H54 (cell line): Measurements from ENCODE around the gene RAB30.
A peak's percentile ranks its signal among the peaks of the same experiment; 100 is the strongest.

Source experiments
- DNase-seq: peaks from one replicate; pipeline ENCODE4 v3.0.0; 2011; ENCODE audit warnings: low spot score, mixed read lengths; ENCODE audit not compliant: insufficient read length
- FAIRE-seq: peaks from 3 replicates; lab custom pipeline; 2011; peaks lifted over from hg19 to GRCh38; lab: Jason Lieb, UNC
- POLR2A ChIP-seq: IDR thresholded peaks from 2 replicates; pipeline ENCODE4 v1.6.1; 2011; ENCODE audit warnings: low read depth, mild to moderate bottlenecking, low read length

RAB30 gene

GRCh38 chr11:83088965-83089364 lies 17.3 kb upstream of the RAB30 start:
- FAIRE-seq (no peak), DNase-seq (no peak)
- no peak for TF ChIP-seq POLR2A

GRCh38 chr11:83087035-83087434 lies 15.3 kb upstream of the RAB30 start:
- DNase-seq (no peak), FAIRE-seq (peak; percentile 36)
- no peak for TF ChIP-seq POLR2A

GRCh38 chr11:83079820-83080219 lies 8.1 kb upstream of the RAB30 start:
- no peak for FAIRE-seq
- no peak for DNase-seq
- no peak for TF ChIP-seq POLR2A

GRCh38 chr11:83078269-83078668 lies 6.6 kb upstream of the RAB30 start:
- TF ChIP-seq POLR2A, result no peak
- FAIRE-seq (peak; percentile 62), DNase-seq (no peak)

GRCh38 chr11:83073884-83074283 lies 2.2 kb upstream of the RAB30 start:
- TF ChIP-seq POLR2A, result no peak
- DNase-seq (no peak), FAIRE-seq (no peak)

GRCh38 chr11:83073258-83073657 lies 1.6 kb upstream of the RAB30 start:
- FAIRE-seq, result no peak
- no peak for TF ChIP-seq POLR2A
- no peak for DNase-seq

GRCh38 chr11:83072350-83073242 lies 899 bp upstream of the RAB30 start:
- no peak for DNase-seq
- TF ChIP-seq POLR2A, result 0 out of 2 replicates have a peak, but pooled peaks have one; percentile 17
- FAIRE-seq, result no peak

GRCh38 chr11:83070731-83071566 lies 748 bp downstream of the RAB30 start:
- no peak for TF ChIP-seq POLR2A
- DNase-seq (no peak), FAIRE-seq (no peak)

- DNase-seq (peak; percentile 14), FAIRE-seq (peak; percentile 69)
- no peak for TF ChIP-seq POLR2A
Measured at GRCh38 chr11:83070044-83070701, 1.5 kb downstream of the RAB30 start.

- DNase-seq, result no peak
- FAIRE-seq, result no peak
- no peak for TF ChIP-seq POLR2A
Measured at GRCh38 chr11:83069441-83070043, 2.2 kb downstream of the RAB30 start.

- no peak for DNase-seq
- no peak for TF ChIP-seq POLR2A
- FAIRE-seq, result no peak
Measured at GRCh38 chr11:83068568-83068967, 3.1 kb downstream of the RAB30 start.

- FAIRE-seq, result no peak
- no peak for TF ChIP-seq POLR2A
- DNase-seq, result no peak
Measured at GRCh38 chr11:83064011-83064410, 7.7 kb downstream of the RAB30 start.

GRCh38 chr11:83063073-83063754 lies 8.5 kb downstream of the RAB30 start:
- no peak for TF ChIP-seq POLR2A
- FAIRE-seq, result peak; percentile 69
- peak; percentile 29 for DNase-seq
